Activated CD8-positive, alpha-beta T cell treated with anti-CD3 and anti-CD28 coated beads for 36 hours (primary cell): ENCODE data around the gene ATP2B2. TPM values are rescaled to one million over a fixed set of nuclear protein-coding genes. Genes with fewer than 3 reads are reported as not detected.
"Not testable (repeated sequence)": the region's sequence is repeated elsewhere in the genome, so short reads cannot be mapped to it uniquely, and the experiment has no call there.

Source experiments
- ATAC-seq: fragments of 200-7000 bp; cut with Tn5 transposase; one replicate; pipeline ENCODE4 v1.10.0; 2021; ENCODE audit warnings: mild to moderate bottlenecking, moderate library complexity
- CTCF ChIA-PET: fragments of 350-600 bp; sonication (Branson Sonifier 250); formaldehyde crosslinking; loops from one replicate; lab custom pipeline; 2021; ENCODE audit warnings: antibody characterized with exemption; lab: Charles Lee
- POLR2A ChIA-PET: fragments of 350-600 bp; sonication (Branson Sonifier 250); formaldehyde crosslinking; loops from one replicate; lab custom pipeline; 2021; ENCODE audit warnings: antibody characterized with exemption; lab: Charles Lee
- DNase-seq: peaks from one replicate; pipeline ENCODE4 v3.0.0-alpha.2; 2020
- H3K27ac Mint-ChIP-seq: one replicate; pipeline ENCODE4 v1.8.0; 2021; ENCODE audit warnings: mild to moderate bottlenecking, mixed read lengths
- H3K27me3 Mint-ChIP-seq: one replicate; pipeline ENCODE4 v1.8.0; 2021; ENCODE audit warnings: mixed read lengths
- H3K36me3 Mint-ChIP-seq: one replicate; pipeline ENCODE4 v1.8.0; 2021; ENCODE audit warnings: low read depth, mixed read lengths
- H3K4me1 Mint-ChIP-seq: one replicate; pipeline ENCODE4 v1.8.0; 2021; ENCODE audit warnings: low read depth, mixed read lengths
- H3K4me3 Mint-ChIP-seq: one replicate; pipeline ENCODE4 v1.8.0; 2021; ENCODE audit warnings: mild to moderate bottlenecking, moderate library complexity, mixed read lengths
- H3K9me3 Mint-ChIP-seq: one replicate; pipeline ENCODE4 v1.8.0; 2021; ENCODE audit warnings: mixed read lengths
- intact Hi-C: fragments of 100-400 bp; cut with micrococcal nuclease; formaldehyde crosslinking; loops from one replicate; pipeline ENCODE4 v1.10.0; 2022
- total RNA-seq, 2 experiments: library from RNA; stranded (reverse); gene quantifications; one replicate each; pipeline ENCODE4 v1.2.3, GENCODE V29; 2021
- TF ChIP-seq, protein P1 (sequence below): fragments of 200-600 bp; IDR thresholded peaks from one replicate; pipeline ENCODE4 v1.8.0; 2022; ENCODE audit warnings: antibody characterized with exemption, mild to moderate bottlenecking

Gene ATP2B2
- total RNA-seq, 2 experiments from 2014 or later, result not detected

DNA sequence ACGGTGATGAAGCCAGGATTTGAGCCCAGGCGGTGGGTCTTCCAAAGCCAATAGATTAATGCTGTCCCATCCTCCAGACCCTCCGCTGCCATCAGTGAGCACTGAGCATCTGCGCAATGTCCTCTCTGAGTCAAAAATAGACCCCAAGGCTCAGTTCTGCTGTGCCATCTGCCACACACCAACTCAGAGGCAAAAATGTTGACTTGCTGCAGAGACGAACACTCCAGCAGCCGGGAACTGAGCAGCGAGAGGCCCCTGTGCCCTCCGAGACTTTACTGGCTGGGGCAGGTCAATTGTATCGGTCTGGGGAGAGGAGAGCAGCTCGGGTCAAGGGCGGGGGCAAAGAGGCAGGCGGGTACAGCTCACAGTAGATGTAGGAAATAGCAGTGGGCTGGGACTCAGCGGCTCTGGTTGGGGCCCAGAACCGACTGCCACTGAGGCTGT is 41.5 kb upstream of the ATP2B2 start:
- intact Hi-C loops, result no loop called here
- peaks cover 10% of the 10 kb centered on the region for H3K9me3 Mint-ChIP-seq
- peaks cover 21% of the 10 kb centered on the region for H3K4me1 Mint-ChIP-seq
- H3K4me3 Mint-ChIP-seq, result no peak overlapping the region
- H3K27me3 Mint-ChIP-seq, result peaks cover 7% of the 10 kb centered on the region
- ChIA-PET POLR2A (no interaction called here), CTCF (no interaction called here)
- ATAC-seq (no peak), DNase-seq (no peak)
- TF ChIP-seq, protein P1, sequence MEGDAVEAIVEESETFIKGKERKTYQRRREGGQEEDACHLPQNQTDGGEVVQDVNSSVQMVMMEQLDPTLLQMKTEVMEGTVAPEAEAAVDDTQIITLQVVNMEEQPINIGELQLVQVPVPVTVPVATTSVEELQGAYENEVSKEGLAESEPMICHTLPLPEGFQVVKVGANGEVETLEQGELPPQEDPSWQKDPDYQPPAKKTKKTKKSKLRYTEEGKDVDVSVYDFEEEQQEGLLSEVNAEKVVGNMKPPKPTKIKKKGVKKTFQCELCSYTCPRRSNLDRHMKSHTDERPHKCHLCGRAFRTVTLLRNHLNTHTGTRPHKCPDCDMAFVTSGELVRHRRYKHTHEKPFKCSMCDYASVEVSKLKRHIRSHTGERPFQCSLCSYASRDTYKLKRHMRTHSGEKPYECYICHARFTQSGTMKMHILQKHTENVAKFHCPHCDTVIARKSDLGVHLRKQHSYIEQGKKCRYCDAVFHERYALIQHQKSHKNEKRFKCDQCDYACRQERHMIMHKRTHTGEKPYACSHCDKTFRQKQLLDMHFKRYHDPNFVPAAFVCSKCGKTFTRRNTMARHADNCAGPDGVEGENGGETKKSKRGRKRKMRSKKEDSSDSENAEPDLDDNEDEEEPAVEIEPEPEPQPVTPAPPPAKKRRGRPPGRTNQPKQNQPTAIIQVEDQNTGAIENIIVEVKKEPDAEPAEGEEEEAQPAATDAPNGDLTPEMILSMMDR, result no peak
- no peak overlapping the region for H3K27ac Mint-ChIP-seq
- H3K36me3 Mint-ChIP-seq, result peaks cover 2% of the 10 kb centered on the region

DNA sequence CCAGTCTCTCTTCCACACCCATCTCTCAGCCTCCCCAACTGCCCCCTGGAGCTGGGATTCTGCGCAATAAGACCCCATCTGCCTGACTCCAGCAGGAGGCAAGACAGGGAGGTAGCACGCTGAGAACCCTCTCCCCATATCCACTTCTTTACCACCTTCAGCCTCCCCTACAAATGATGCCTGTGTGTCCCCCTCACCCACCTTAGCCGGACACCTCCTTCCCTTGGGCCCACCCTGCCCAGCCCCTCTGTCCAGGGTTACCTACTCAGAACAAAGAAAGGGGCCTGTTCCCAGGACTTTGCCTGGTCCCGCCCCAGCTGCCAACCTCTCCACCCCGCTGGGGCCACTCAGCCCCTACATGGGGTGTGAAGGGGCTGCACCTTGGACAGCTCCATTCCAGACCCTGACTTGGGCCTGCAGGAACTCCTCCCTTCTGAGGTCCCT is 40.8 kb upstream of the ATP2B2 start:
- Mint-ChIP-seq H3K27me3 (peaks cover 7% of the 10 kb centered on the region), H3K4me1 (peaks cover 14% of the 10 kb centered on the region), H3K27ac (no peak overlapping the region), H3K9me3 (peaks cover 11% of the 10 kb centered on the region), H3K4me3 (no peak overlapping the region), H3K36me3 (peaks cover 2% of the 10 kb centered on the region)
- intact Hi-C loops, result no loop called here
- TF ChIP-seq, protein P1, result no peak
- CTCF ChIA-PET, result no interaction called here
- DNase-seq (no peak), ATAC-seq (no peak)
- POLR2A ChIA-PET, result no interaction called here

DNA sequence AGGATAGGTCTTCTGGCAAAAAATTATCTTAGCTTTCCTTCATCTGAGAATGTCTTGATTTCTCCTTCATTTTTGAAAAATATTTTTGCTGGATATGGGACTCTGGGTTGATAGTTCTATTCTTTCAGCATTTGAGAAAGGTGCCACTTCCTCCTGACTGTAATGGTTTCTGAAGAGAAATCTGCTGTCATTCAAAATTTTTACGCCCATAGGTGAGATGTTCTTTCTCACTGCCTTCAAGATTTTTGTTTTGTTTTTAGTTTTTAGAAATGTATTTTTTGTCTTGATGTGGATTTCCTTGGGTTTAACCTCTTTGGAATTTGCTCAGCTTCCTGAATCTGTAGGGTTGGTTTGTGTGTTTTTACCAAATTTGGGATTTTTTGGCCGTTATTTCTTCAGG is 37.1 kb upstream of the ATP2B2 start:
- DNase-seq, result no peak
- TF ChIP-seq, protein P1, result no peak
- H3K27ac Mint-ChIP-seq, result no peak overlapping the region
- H3K9me3 Mint-ChIP-seq, result peaks cover 15% of the 10 kb centered on the region
- H3K4me3 Mint-ChIP-seq, result no peak overlapping the region
- ChIA-PET CTCF (no interaction called here), POLR2A (no interaction called here)
- intact Hi-C loops, result no loop called here
- H3K27me3 Mint-ChIP-seq, result peaks cover 21% of the 10 kb centered on the region
- no peak for ATAC-seq
- no peaks in the 10 kb centered on the region for H3K4me1 Mint-ChIP-seq
- H3K36me3 Mint-ChIP-seq, result peaks cover 2% of the 10 kb centered on the region

DNA sequence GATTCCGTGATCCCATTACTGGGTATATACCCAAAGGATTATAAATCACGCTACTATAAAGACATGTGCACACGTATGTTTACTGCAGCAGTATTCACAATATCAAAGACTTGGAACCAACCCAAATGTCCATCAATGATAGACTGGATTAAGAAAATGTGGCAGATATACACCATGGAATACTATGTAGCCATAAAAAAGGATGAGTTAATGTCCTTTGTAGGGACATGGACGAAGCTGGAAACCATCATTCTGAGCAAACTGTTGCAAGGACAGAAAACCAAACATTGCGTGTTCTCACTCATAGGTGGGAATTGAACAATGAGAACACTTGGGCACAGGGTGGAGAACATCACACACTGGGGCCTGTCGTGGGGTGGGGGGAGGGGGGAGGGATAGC is 35.0 kb upstream of the ATP2B2 start:
- intact Hi-C loops, H3K4me3 Mint-ChIP-seq, H3K27ac Mint-ChIP-seq, POLR2A ChIA-PET, ATAC-seq, H3K4me1 Mint-ChIP-seq, CTCF ChIA-PET, H3K36me3 Mint-ChIP-seq, DNase-seq: not testable (repeated sequence)
- Mint-ChIP-seq H3K9me3 (peaks cover 15% of the 10 kb centered on the region), H3K27me3 (peaks cover 20% of the 10 kb centered on the region)

DNA sequence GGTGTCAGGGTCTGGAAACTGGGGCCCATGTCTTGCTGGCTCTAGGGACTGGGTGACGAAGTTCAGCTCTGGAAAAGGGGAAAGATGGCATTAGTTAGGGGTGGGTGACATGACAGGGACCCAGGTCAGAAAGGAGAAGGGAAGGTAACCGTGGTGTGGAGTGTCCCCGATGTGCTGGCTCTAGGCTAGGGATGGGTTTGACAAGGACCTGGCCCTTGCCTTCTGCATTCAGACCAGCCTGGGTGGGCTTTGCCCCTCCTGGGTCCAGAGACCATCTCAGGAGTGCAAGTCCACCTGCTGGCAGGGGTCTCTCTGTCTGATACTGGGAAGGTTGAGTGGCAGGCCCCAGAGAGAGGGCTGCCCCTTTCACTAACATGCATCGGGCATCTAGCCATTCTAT is 28.7 kb upstream of the ATP2B2 start:
- Mint-ChIP-seq H3K36me3 (no peaks in the 10 kb centered on the region), H3K9me3 (peaks cover 1% of the 10 kb centered on the region), H3K4me1 (no peaks in the 10 kb centered on the region), H3K4me3 (no peak overlapping the region), H3K27ac (no peak overlapping the region), H3K27me3 (peaks cover 16% of the 10 kb centered on the region)
- ATAC-seq (no peak), DNase-seq (no peak)
- ChIA-PET CTCF (no interaction called here), POLR2A (no interaction called here)
- TF ChIP-seq, protein P1, result no peak
- intact Hi-C loops, result no loop called here

DNA sequence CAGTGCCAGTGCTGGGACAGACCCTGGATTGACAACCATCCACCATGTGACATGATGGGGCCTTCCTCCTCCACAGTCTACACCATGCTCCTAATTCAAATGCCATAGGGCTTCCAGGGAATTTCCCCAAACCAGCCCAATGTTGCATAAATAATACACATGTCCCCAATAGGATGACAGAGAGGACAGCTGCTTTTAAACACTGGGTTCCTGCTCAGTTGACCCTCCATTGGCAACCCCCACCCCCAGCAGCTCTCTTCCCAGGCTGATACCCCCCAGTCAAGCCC is 28.3 kb upstream of the ATP2B2 start:
- ATAC-seq (no peak), DNase-seq (no peak)
- TF ChIP-seq, protein P1, result no peak
- Mint-ChIP-seq H3K27ac (no peak overlapping the region), H3K27me3 (peaks cover 12% of the 10 kb centered on the region), H3K36me3 (no peaks in the 10 kb centered on the region), H3K4me1 (no peaks in the 10 kb centered on the region), H3K4me3 (no peak overlapping the region), H3K9me3 (no peaks in the 10 kb centered on the region)
- ChIA-PET POLR2A (no interaction called here), CTCF (no interaction called here)
- intact Hi-C loops, result no loop called here
